Activated CD8-positive, alpha-beta T cell treated with anti-CD3 and anti-CD28 coated beads, Interleukin-2, amount 10 ng/mL, durations not matched to agents 7 days and 5 days (primary cell): ENCODE data around the gene RAB33A. TPM values are rescaled to one million over a fixed set of nuclear protein-coding genes. Genes with fewer than 3 reads are reported as not detected.

Source experiments
- ATAC-seq: fragments of 150-1000 bp; cut with Tn5 transposase; one replicate; pipeline ENCODE4 v1.10.0; 2021; ENCODE audit warnings: moderate library complexity
- CTCF ChIA-PET: fragments of 350-600 bp; sonication (Branson Sonifier 250); formaldehyde crosslinking; loops from one replicate; lab custom pipeline; 2021; ENCODE audit warnings: antibody characterized with exemption; lab: Charles Lee
- POLR2A ChIA-PET: fragments of 350-600 bp; sonication (Branson Sonifier 250); formaldehyde crosslinking; loops from one replicate; lab custom pipeline; 2021; ENCODE audit warnings: antibody characterized with exemption; lab: Charles Lee
- DNase-seq: peaks from one replicate; pipeline ENCODE4 v3.0.0-alpha.2; 2020
- H3K27ac Mint-ChIP-seq: one replicate; pipeline ENCODE4 v1.8.0; 2021; ENCODE audit warnings: mild to moderate bottlenecking, mixed read lengths
- H3K27me3 Mint-ChIP-seq: one replicate; pipeline ENCODE4 v1.8.0; 2021; ENCODE audit warnings: low read depth, mixed read lengths
- H3K36me3 Mint-ChIP-seq: one replicate; pipeline ENCODE4 v1.8.0; 2021; ENCODE audit warnings: low read depth, mixed read lengths
- H3K4me1 Mint-ChIP-seq: one replicate; pipeline ENCODE4 v1.8.0; 2021; ENCODE audit warnings: low read depth, mixed read lengths
- H3K4me3 Mint-ChIP-seq: one replicate; pipeline ENCODE4 v1.8.0; 2021; ENCODE audit warnings: mild to moderate bottlenecking, mixed read lengths
- H3K9me3 Mint-ChIP-seq: one replicate; pipeline ENCODE4 v1.8.0; 2022; ENCODE audit warnings: mixed read lengths; ENCODE audit not compliant: insufficient read depth
- total RNA-seq, 2 experiments: library from RNA; stranded (reverse); gene quantifications; one replicate each; pipeline ENCODE4 v1.2.3, GENCODE V29; 2021

RAB33A gene
- total RNA-seq: 10 to 100 TPM; 31.6 to 32.7 TPM

- Mint-ChIP-seq H3K4me3 (peak within 1 kb of the TSS; percentile 91), H3K36me3 (peaks cover 23% of the 10 kb centered on the region), H3K27ac (peak within 1 kb of the TSS; percentile 93), H3K9me3 (no peaks in the 10 kb centered on the region), H3K27me3 (no peaks in the 10 kb centered on the region), H3K4me1 (peaks cover 49% of the 10 kb centered on the region)
- POLR2A ChIA-PET: interaction anchor here (0.6 to 1.6 kb wide), 3 partner anchors 62 to 89 kb away, joined by 3 to 6 read pairs (median 4); no protein-coding TSS in a partner anchor
- ATAC-seq: peak; percentile 44
- CTCF ChIA-PET: interaction anchor here (1.0 to 2.3 kb wide), 4 partner anchors 21 to 92 kb away, joined by 4 to 9 read pairs (median 6); no protein-coding TSS in a partner anchor
- DNase-seq: peak; percentile 57
Measured at GRCh38 chrX:130171446-130172126, at the start of gene RAB33A. Gene RAB33A (plus strand): TSS chrX:130171962. CDS start chrX:130172063, 101 bp downstream.

- peaks cover 15% of the 10 kb centered on the region for H3K36me3 Mint-ChIP-seq
- ChIA-PET CTCF (no interaction called here), POLR2A (no interaction called here)
- H3K4me3 Mint-ChIP-seq: no peak overlapping the region
- no peaks in the 10 kb centered on the region for H3K27me3 Mint-ChIP-seq
- no peak overlapping the region for H3K27ac Mint-ChIP-seq
- no peaks in the 10 kb centered on the region for H3K9me3 Mint-ChIP-seq
- DNase-seq (no peak), ATAC-seq (no peak)
- peaks cover 13% of the 10 kb centered on the region for H3K4me1 Mint-ChIP-seq
Measured at GRCh38 chrX:130124577-130124976, 47.2 kb upstream of the RAB33A start.

GRCh38 chrX:130125091-130125874 is 46.5 kb upstream of the RAB33A start:
- peak overlapping the region; percentile 34 for H3K27ac Mint-ChIP-seq
- DNase-seq (no peak), ATAC-seq (no peak)
- no peaks in the 10 kb centered on the region for H3K9me3 Mint-ChIP-seq
- peaks cover 6% of the 10 kb centered on the region for H3K4me1 Mint-ChIP-seq
- H3K27me3 Mint-ChIP-seq: no peaks in the 10 kb centered on the region
- ChIA-PET CTCF (no interaction called here), POLR2A (no interaction called here)
- H3K36me3 Mint-ChIP-seq: peaks cover 15% of the 10 kb centered on the region
- no peak overlapping the region for H3K4me3 Mint-ChIP-seq

GRCh38 chrX:130130990-130131389 is 40.8 kb upstream of the RAB33A start:
- no peaks in the 10 kb centered on the region for H3K9me3 Mint-ChIP-seq
- H3K27ac Mint-ChIP-seq: no peak overlapping the region
- ATAC-seq: no peak
- H3K36me3 Mint-ChIP-seq: peaks cover 19% of the 10 kb centered on the region
- H3K4me1 Mint-ChIP-seq: no peaks in the 10 kb centered on the region
- ChIA-PET POLR2A (no interaction called here), CTCF (interaction anchor here (1.1 to 1.4 kb wide), 2 partner anchors 21 to 51 kb away, joined by 3 to 4 read pairs; no protein-coding TSS in a partner anchor)
- no peak for DNase-seq
- no peak overlapping the region for H3K4me3 Mint-ChIP-seq
- H3K27me3 Mint-ChIP-seq: no peaks in the 10 kb centered on the region

- H3K36me3 Mint-ChIP-seq: peaks cover 28% of the 10 kb centered on the region
- DNase-seq (no peak), ATAC-seq (no peak)
- H3K4me3 Mint-ChIP-seq: no peak overlapping the region
- H3K27me3 Mint-ChIP-seq: no peaks in the 10 kb centered on the region
- H3K4me1 Mint-ChIP-seq: peaks cover 2% of the 10 kb centered on the region
- H3K27ac Mint-ChIP-seq: no peak overlapping the region
- H3K9me3 Mint-ChIP-seq: no peaks in the 10 kb centered on the region
- ChIA-PET POLR2A (no interaction called here), CTCF (interaction anchor here (1.3 to 1.9 kb wide), 2 partner anchors 11 to 14 kb away, joined by 3 to 4 read pairs; no protein-coding TSS in a partner anchor)
Measured at GRCh38 chrX:130136496-130136895, 35.3 kb upstream of the RAB33A start.

GRCh38 chrX:130136961-130137360 is 34.8 kb upstream of the RAB33A start:
- H3K27me3 Mint-ChIP-seq: no peaks in the 10 kb centered on the region
- DNase-seq: no peak
- POLR2A ChIA-PET: no interaction called here
- ATAC-seq: no peak
- H3K27ac Mint-ChIP-seq: no peak overlapping the region
- CTCF ChIA-PET: interaction anchor here (1.9 kb wide), 1 partner anchor 14 kb away, joined by 4 read pairs; no protein-coding TSS in a partner anchor
- H3K36me3 Mint-ChIP-seq: peaks cover 28% of the 10 kb centered on the region
- peaks cover 2% of the 10 kb centered on the region for H3K4me1 Mint-ChIP-seq
- no peaks in the 10 kb centered on the region for H3K9me3 Mint-ChIP-seq
- no peak overlapping the region for H3K4me3 Mint-ChIP-seq

GRCh38 chrX:130139474-130140201 is 32.1 kb upstream of the RAB33A start:
- POLR2A ChIA-PET: no interaction called here
- Mint-ChIP-seq H3K9me3 (no peaks in the 10 kb centered on the region), H3K27me3 (no peaks in the 10 kb centered on the region), H3K36me3 (peaks cover 38% of the 10 kb centered on the region), H3K27ac (peak overlapping the region; percentile 52), H3K4me3 (no peak overlapping the region), H3K4me1 (peaks cover 2% of the 10 kb centered on the region)
- CTCF ChIA-PET: interaction anchor here (1.0 to 1.2 kb wide), 2 partner anchors 59 to 60 kb away, joined by 4 read pairs; no protein-coding TSS in a partner anchor
- no peak for DNase-seq
- no peak for ATAC-seq

- DNase-seq (no peak), ATAC-seq (no peak)
- Mint-ChIP-seq H3K27me3 (no peaks in the 10 kb centered on the region), H3K4me1 (peaks cover 4% of the 10 kb centered on the region), H3K36me3 (peaks cover 45% of the 10 kb centered on the region), H3K9me3 (no peaks in the 10 kb centered on the region), H3K27ac (no peak overlapping the region), H3K4me3 (no peak overlapping the region)
- ChIA-PET CTCF (interaction anchor here (0.9 to 2.1 kb wide), 3 partner anchors 9 to 50 kb away, joined by 3 to 6 read pairs (median 4); no protein-coding TSS in a partner anchor), POLR2A (no interaction called here)
Measured at GRCh38 chrX:130144509-130144908, 27.3 kb upstream of the RAB33A start.

- no peak for DNase-seq
- H3K27me3 Mint-ChIP-seq: no peaks in the 10 kb centered on the region
- ATAC-seq: no peak
- H3K4me1 Mint-ChIP-seq: peaks cover 2% of the 10 kb centered on the region
- peaks cover 46% of the 10 kb centered on the region for H3K36me3 Mint-ChIP-seq
- CTCF ChIA-PET: interaction anchor here (0.9 to 2.1 kb wide), 3 partner anchors 9 to 47 kb away, joined by 3 to 6 read pairs (median 3); no protein-coding TSS in a partner anchor
- H3K4me3 Mint-ChIP-seq: no peak overlapping the region
- POLR2A ChIA-PET: no interaction called here
- no peaks in the 10 kb centered on the region for H3K9me3 Mint-ChIP-seq
- H3K27ac Mint-ChIP-seq: no peak overlapping the region
Measured at GRCh38 chrX:130145123-130145522, 26.6 kb upstream of the RAB33A start.

GRCh38 chrX:130147631-130148030 is 24.1 kb upstream of the RAB33A start:
- no peaks in the 10 kb centered on the region for H3K27me3 Mint-ChIP-seq
- POLR2A ChIA-PET: no interaction called here
- CTCF ChIA-PET: interaction anchor here (1.0 to 1.5 kb wide), 6 partner anchors 12 to 87 kb away, joined by 3 to 6 read pairs (median 3); no protein-coding TSS in a partner anchor
- H3K27ac Mint-ChIP-seq: no peak overlapping the region
- DNase-seq (no peak), ATAC-seq (no peak)
- no peaks in the 10 kb centered on the region for H3K9me3 Mint-ChIP-seq
- H3K4me3 Mint-ChIP-seq: no peak overlapping the region
- H3K36me3 Mint-ChIP-seq: peaks cover 42% of the 10 kb centered on the region
- H3K4me1 Mint-ChIP-seq: peaks cover 2% of the 10 kb centered on the region

- no peak for DNase-seq
- CTCF ChIA-PET: interaction anchor here (0.7 to 1.7 kb wide), 3 partner anchors 35 to 95 kb away, joined by 3 to 7 read pairs (median 3); no protein-coding TSS in a partner anchor
- POLR2A ChIA-PET: no interaction called here
Measured at GRCh38 chrX:130155564-130155963, 16.2 kb upstream of the RAB33A start.

More at GRCh38 chrX:130155564-130155963, 16.2 kb upstream of the RAB33A start:
- H3K27me3 Mint-ChIP-seq: no peaks in the 10 kb centered on the region
- peaks cover 7% of the 10 kb centered on the region for H3K4me1 Mint-ChIP-seq
- no peak overlapping the region for H3K27ac Mint-ChIP-seq
- no peak for ATAC-seq
- H3K9me3 Mint-ChIP-seq: no peaks in the 10 kb centered on the region
- no peak overlapping the region for H3K4me3 Mint-ChIP-seq
- H3K36me3 Mint-ChIP-seq: peaks cover 10% of the 10 kb centered on the region
